HepG2 (cell line): ENCODE measurements around the gene KIAA1958.

Experiments
- IRF1 ChIP-seq: sonication (generic); formaldehyde crosslinking; IDR thresholded peaks from 2 replicates; pipeline ENCODE4 v1.4.0; 2020; ENCODE audit warnings: low read depth, mild to moderate bottlenecking, missing genetic modification reagents
- SMC3 ChIP-seq: IDR thresholded peaks from 2 replicates; pipeline ENCODE4 v1.6.1; 2011; ENCODE audit warnings: low read length, improper control_type of control experiment
- ZBTB44 ChIP-seq: sonication (generic); formaldehyde crosslinking; IDR thresholded peaks from 2 replicates; pipeline ENCODE4 v1.4.0; 2020; ENCODE audit warnings: missing genetic modification reagents
- ZNF207 ChIP-seq: fragments of 450-650 bp; IDR thresholded peaks from 2 replicates; pipeline ENCODE4 v1.6.1; 2016; ENCODE audit warnings: antibody characterized with exemption, borderline replicate concordance
- TF ChIP-seq, protein P1 (sequence below): sonication (generic); formaldehyde crosslinking; IDR thresholded peaks from 2 replicates; pipeline ENCODE4 v1.5.0; 2020; ENCODE audit warnings: mild to moderate bottlenecking, missing genetic modification reagents, moderate library complexity
- TF ChIP-seq, protein P2 (sequence below): sonication (generic); formaldehyde crosslinking; IDR thresholded peaks from 2 replicates; pipeline ENCODE4 v1.8.0; 2022; ENCODE audit warnings: missing genetic modification reagents, mild to moderate bottlenecking, moderate library complexity, borderline replicate concordance

- TF ChIP-seq, protein P1, sequence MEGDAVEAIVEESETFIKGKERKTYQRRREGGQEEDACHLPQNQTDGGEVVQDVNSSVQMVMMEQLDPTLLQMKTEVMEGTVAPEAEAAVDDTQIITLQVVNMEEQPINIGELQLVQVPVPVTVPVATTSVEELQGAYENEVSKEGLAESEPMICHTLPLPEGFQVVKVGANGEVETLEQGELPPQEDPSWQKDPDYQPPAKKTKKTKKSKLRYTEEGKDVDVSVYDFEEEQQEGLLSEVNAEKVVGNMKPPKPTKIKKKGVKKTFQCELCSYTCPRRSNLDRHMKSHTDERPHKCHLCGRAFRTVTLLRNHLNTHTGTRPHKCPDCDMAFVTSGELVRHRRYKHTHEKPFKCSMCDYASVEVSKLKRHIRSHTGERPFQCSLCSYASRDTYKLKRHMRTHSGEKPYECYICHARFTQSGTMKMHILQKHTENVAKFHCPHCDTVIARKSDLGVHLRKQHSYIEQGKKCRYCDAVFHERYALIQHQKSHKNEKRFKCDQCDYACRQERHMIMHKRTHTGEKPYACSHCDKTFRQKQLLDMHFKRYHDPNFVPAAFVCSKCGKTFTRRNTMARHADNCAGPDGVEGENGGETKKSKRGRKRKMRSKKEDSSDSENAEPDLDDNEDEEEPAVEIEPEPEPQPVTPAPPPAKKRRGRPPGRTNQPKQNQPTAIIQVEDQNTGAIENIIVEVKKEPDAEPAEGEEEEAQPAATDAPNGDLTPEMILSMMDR = no peak
- TF ChIP-seq ZBTB44 (CRISPR knock-in tag) (no peak), IRF1 (no peak), ZNF207 (no peak), SMC3 (no peak)
- TF ChIP-seq, protein P2, sequence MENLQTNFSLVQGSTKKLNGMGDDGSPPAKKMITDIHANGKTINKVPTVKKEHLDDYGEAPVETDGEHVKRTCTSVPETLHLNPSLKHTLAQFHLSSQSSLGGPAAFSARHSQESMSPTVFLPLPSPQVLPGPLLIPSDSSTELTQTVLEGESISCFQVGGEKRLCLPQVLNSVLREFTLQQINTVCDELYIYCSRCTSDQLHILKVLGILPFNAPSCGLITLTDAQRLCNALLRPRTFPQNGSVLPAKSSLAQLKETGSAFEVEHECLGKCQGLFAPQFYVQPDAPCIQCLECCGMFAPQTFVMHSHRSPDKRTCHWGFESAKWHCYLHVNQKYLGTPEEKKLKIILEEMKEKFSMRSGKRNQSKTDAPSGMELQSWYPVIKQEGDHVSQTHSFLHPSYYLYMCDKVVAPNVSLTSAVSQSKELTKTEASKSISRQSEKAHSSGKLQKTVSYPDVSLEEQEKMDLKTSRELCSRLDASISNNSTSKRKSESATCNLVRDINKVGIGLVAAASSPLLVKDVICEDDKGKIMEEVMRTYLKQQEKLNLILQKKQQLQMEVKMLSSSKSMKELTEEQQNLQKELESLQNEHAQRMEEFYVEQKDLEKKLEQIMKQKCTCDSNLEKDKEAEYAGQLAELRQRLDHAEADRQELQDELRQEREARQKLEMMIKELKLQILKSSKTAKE (CRISPR knock-in tag) = no peak
Measured at GRCh38 chr9:112570671-112571167, 84.1 kb downstream of the KIAA1958 start.
